ENCODE data around the gene PIK3CB. TPM values are rescaled to one million over a fixed set of nuclear protein-coding genes. Genes with fewer than 3 reads are reported as not detected.

The PIK3CB gene
- polyA plus RNA-seq, 1 donor from 2014 or later = 11.5 TPM

- no peak overlapping the region for H3K27ac ChIP-seq (ENCODE audit: low read length)
- H3K4me3 ChIP-seq (ENCODE audit: low read length) = no peak overlapping the region
These were observed 47.9 kb downstream of the PIK3CB start for GRCh38 chr3:138786788-138787271.

GRCh38 chr3:138785951-138786350 is 48.8 kb downstream of the PIK3CB start:
- Histone ChIP-seq H3K27me3 (ENCODE audit: insufficient read depth, low read depth, low read length) (no peaks in the 10 kb centered on the region), H2AFZ (ENCODE audit: low read depth, low read length) (no peak overlapping the region), H4K20me1 (ENCODE audit: insufficient read depth) (no peaks in the 10 kb centered on the region), H3K4me2 (ENCODE audit: low read length) (no peak overlapping the region), H3K79me2 (replicated peaks; ENCODE audit: insufficient read depth, low read length) (no peaks in the 10 kb centered on the region), H3F3A (ENCODE audit: insufficient read depth, low read length, poor library complexity, severe bottlenecking) (no peaks in the 10 kb centered on the region), H3K27ac (ENCODE audit: low read length) (no peak overlapping the region), H3K9ac (ENCODE audit: low read length) (no peak overlapping the region), H3K36me3 (ENCODE audit: insufficient read depth, low read length) (no peaks in the 10 kb centered on the region), H3K9me2 (ENCODE audit: insufficient read depth, low read length) (no peaks in the 10 kb centered on the region), H3K4me3 (ENCODE audit: low read length) (no peak overlapping the region), H3K9me3 (ENCODE audit: low read length) (no peaks in the 10 kb centered on the region)
- TF ChIP-seq SMC3 (conservative IDR thresholded peaks at IDR 0.05; ENCODE audit: poor library complexity) = no peak
- TF ChIP-seq REST (IDR thresholded peaks at IDR 0.05; ENCODE audit: borderline replicate concordance) = no peak
- TF ChIP-seq RAD21 (conservative IDR thresholded peaks at IDR 0.05) = no peak
- TF ChIP-seq POLR2AphosphoS5 (IDR thresholded peaks at IDR 0.05) = no peak
- TF ChIP-seq MXI1 (conservative IDR thresholded peaks at IDR 0.05; ENCODE audit: poor library complexity, severe bottlenecking) = no peak
- no peak for TF ChIP-seq EZH2 (IDR thresholded peaks at IDR 0.05; ENCODE audit: borderline replicate concordance, insufficient read depth, low read length, poor library complexity, severe bottlenecking)

More at GRCh38 chr3:138786788-138787271, 47.9 kb downstream of the PIK3CB start:
- Histone ChIP-seq H4K20me1 (ENCODE audit: insufficient read depth) (no peaks in the 10 kb centered on the region), H2AFZ (ENCODE audit: low read depth, low read length) (no peak overlapping the region), H3K36me3 (ENCODE audit: insufficient read depth, low read length) (no peaks in the 10 kb centered on the region), H3K4me2 (ENCODE audit: low read length) (no peak overlapping the region), H3K27me3 (ENCODE audit: insufficient read depth, low read depth, low read length) (no peaks in the 10 kb centered on the region), H3K79me2 (replicated peaks; ENCODE audit: insufficient read depth, low read length) (no peaks in the 10 kb centered on the region), H3K9ac (ENCODE audit: low read length) (no peak overlapping the region), H3K9me2 (ENCODE audit: insufficient read depth, low read length) (no peaks in the 10 kb centered on the region), H3F3A (ENCODE audit: insufficient read depth, low read length, poor library complexity, severe bottlenecking) (no peaks in the 10 kb centered on the region), H3K9me3 (ENCODE audit: low read length) (no peaks in the 10 kb centered on the region)
- TF ChIP-seq CTCF (IDR thresholded peaks at IDR 0.05; ENCODE audit: poor library complexity, severe bottlenecking) (no peak), RAD21 (conservative IDR thresholded peaks at IDR 0.05) (no peak), EZH2 (IDR thresholded peaks at IDR 0.05; ENCODE audit: borderline replicate concordance, insufficient read depth, low read length, poor library complexity, severe bottlenecking) (no peak), SMC3 (conservative IDR thresholded peaks at IDR 0.05; ENCODE audit: poor library complexity) (no peak), REST (IDR thresholded peaks at IDR 0.05; ENCODE audit: borderline replicate concordance) (no peak), EP300 (conservative IDR thresholded peaks at IDR 0.05; ENCODE audit: poor library complexity, severe bottlenecking) (no peak), MXI1 (conservative IDR thresholded peaks at IDR 0.05; ENCODE audit: poor library complexity, severe bottlenecking) (no peak), POLR2AphosphoS5 (IDR thresholded peaks at IDR 0.05) (no peak), TAF1 (IDR thresholded peaks at IDR 0.05; ENCODE audit: low read depth) (no peak)
